Stomach (tissue), 4 donors: ENCODE data around the gene ATOH8.

Experiments used
- EP300 ChIP-seq: sonication (generic); formaldehyde crosslinking; IDR thresholded peaks from one replicate; pipeline ENCODE4 v1.6.1; 2017; ENCODE audit warnings: antibody characterized with exemption
- POLR2A ChIP-seq, 4 donors: fragments of 450-650 bp; IDR thresholded peaks; one replicate each; pipeline ENCODE4 v1.6.1; 2016; ENCODE audit warnings: antibody characterized with exemption in 4 of 4, control low read depth in 2 of 4, mild to moderate bottlenecking in 1 of 4, moderate library complexity in 1 of 4
- POLR2AphosphoS5 ChIP-seq, 3 donors: sonication (generic); formaldehyde crosslinking; IDR thresholded peaks; one replicate each; pipeline ENCODE4 v1.6.1; 2016; ENCODE audit warnings: antibody characterized with exemption in 3 of 3
- TF ChIP-seq, protein P1 (sequence below), 7 experiments: fragments of 450-650 bp in 4 of 7; fragments of 200-600 bp in 3 of 7; sonication (generic) in 3 of 7; IDR thresholded peaks; one replicate each; pipeline ENCODE4 v1.5.1; 2016 to 2019; ENCODE audit warnings: antibody characterized with exemption in 7 of 7, control low read depth in 2 of 7, mild to moderate bottlenecking in 1 of 7

GRCh38 chr2:85802354-85803103 lies 48.7 kb downstream of the ATOH8 start:
- TF ChIP-seq, protein P1, sequence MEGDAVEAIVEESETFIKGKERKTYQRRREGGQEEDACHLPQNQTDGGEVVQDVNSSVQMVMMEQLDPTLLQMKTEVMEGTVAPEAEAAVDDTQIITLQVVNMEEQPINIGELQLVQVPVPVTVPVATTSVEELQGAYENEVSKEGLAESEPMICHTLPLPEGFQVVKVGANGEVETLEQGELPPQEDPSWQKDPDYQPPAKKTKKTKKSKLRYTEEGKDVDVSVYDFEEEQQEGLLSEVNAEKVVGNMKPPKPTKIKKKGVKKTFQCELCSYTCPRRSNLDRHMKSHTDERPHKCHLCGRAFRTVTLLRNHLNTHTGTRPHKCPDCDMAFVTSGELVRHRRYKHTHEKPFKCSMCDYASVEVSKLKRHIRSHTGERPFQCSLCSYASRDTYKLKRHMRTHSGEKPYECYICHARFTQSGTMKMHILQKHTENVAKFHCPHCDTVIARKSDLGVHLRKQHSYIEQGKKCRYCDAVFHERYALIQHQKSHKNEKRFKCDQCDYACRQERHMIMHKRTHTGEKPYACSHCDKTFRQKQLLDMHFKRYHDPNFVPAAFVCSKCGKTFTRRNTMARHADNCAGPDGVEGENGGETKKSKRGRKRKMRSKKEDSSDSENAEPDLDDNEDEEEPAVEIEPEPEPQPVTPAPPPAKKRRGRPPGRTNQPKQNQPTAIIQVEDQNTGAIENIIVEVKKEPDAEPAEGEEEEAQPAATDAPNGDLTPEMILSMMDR (IDR thresholded peaks at IDR 0.05), result no peak
- TF ChIP-seq POLR2AphosphoS5 (IDR thresholded peaks at IDR 0.05) (no peak), POLR2A (IDR thresholded peaks at IDR 0.05) (no peak), EP300 (no peak)
